GM19043 (cell line): ENCODE data around the gene NR2F2.

Source experiments
- ATAC-seq: cut with Tn5 transposase; IDR thresholded peaks from one replicate; pipeline ENCODE4 v1.9.1; 2021; ENCODE audit warnings: low read depth; ENCODE audit not compliant: unreplicated experiment

NR2F2 gene

GRCh38 chr15:96331144-96331944 lies 844 bp downstream of the NR2F2 start:
- ATAC-seq = no peak

GRCh38 chr15:96331945-96332636 lies 1.6 kb downstream of the NR2F2 start:
- ATAC-seq = no peak

GRCh38 chr15:96332637-96333121 lies 2.2 kb downstream of the NR2F2 start:
- ATAC-seq = no peak

GRCh38 chr15:96333131-96334016 lies 2.9 kb downstream of the NR2F2 start:
- no peak for ATAC-seq

- ATAC-seq = no peak
Observed at GRCh38 chr15:96334017-96334704, 3.7 kb downstream of the NR2F2 start.

- ATAC-seq = no peak
Observed at GRCh38 chr15:96334705-96335410, 4.4 kb downstream of the NR2F2 start.

- no peak for ATAC-seq
Observed at GRCh38 chr15:96335411-96336024, 5.0 kb downstream of the NR2F2 start.

GRCh38 chr15:96336108-96336595 lies 5.7 kb downstream of the NR2F2 start:
- no peak for ATAC-seq

GRCh38 chr15:96336596-96337364 lies 6.3 kb downstream of the NR2F2 start:
- ATAC-seq = no peak

GRCh38 chr15:96337365-96338023 lies 7.0 kb downstream of the NR2F2 start:
- no peak for ATAC-seq

GRCh38 chr15:96338074-96338765 lies 7.7 kb downstream of the NR2F2 start:
- no peak for ATAC-seq

GRCh38 chr15:96338766-96339618 lies 8.5 kb downstream of the NR2F2 start:
- ATAC-seq = no peak

GRCh38 chr15:96339619-96340347 lies 9.3 kb downstream of the NR2F2 start:
- ATAC-seq = no peak

- ATAC-seq = no peak
Observed at GRCh38 chr15:96340348-96340597, 9.8 kb downstream of the NR2F2 start.

- no peak for ATAC-seq
Observed at GRCh38 chr15:96340598-96341512, 10.4 kb downstream of the NR2F2 start.
